H1 (cell line): Measurements from ENCODE around the gene PHRF1. TPM values are rescaled to one million over a fixed set of nuclear protein-coding genes. Genes with fewer than 3 reads are reported as not detected.
A peak's percentile ranks its signal among the peaks of the same experiment; 100 is the strongest.

ENCODE experiments used
- CTCF ChIA-PET: fragments of 300-600 bp; sonication (Branson Sonifier 250); formaldehyde crosslinking; loops from one replicate; lab custom pipeline; 2021; ENCODE audit not compliant: partially characterized antibody; lab: Charles Lee
- POLR2A ChIA-PET: fragments of 300-600 bp; sonication (Branson Sonifier 250); formaldehyde crosslinking; loops from one replicate; lab custom pipeline; 2021; ENCODE audit warnings: inconsistent platforms; ENCODE audit not compliant: partially characterized antibody; lab: Charles Lee
- DNase-seq, 2 experiments: peaks; one replicate each; pipeline versions ENCODE4 v3.0.0 to v3.0.0-alpha.2; 2010 to 2022; ENCODE audit warnings: low spot score in 2 of 2, low read depth in 1 of 2, mixed read lengths in 1 of 2
- FAIRE-seq: peaks from 2 replicates; lab custom pipeline; 2011; peaks lifted over from hg19 to GRCh38; lab: Jason Lieb, UNC
- H2AFZ ChIP-seq: 2 replicates; pipeline ENCODE4 v1.8.1; 2012; ENCODE audit warnings: low read length, inconsistent platforms
- H2AK5ac ChIP-seq: 2 replicates; pipeline ENCODE4 v1.6.1; 2013; ENCODE audit warnings: low read depth, low read length
- H2BK120ac ChIP-seq: replicated peaks from 2 replicates; pipeline ENCODE3; 2013; ENCODE audit warnings: low read depth, low read length, inconsistent platforms
- H2BK12ac ChIP-seq: 2 replicates; pipeline ENCODE4 v1.6.1; 2013; ENCODE audit warnings: low read depth, low read length
- H2BK15ac ChIP-seq: 2 replicates; pipeline ENCODE4 v1.6.1; 2013; ENCODE audit warnings: low read length
- H2BK20ac ChIP-seq: 2 replicates; pipeline ENCODE4 v1.6.1; 2013; ENCODE audit warnings: low read length
- H2BK5ac ChIP-seq: 2 replicates; pipeline ENCODE4 v1.6.1; 2013; ENCODE audit warnings: low read depth, low read length
- H3K14ac ChIP-seq: 2 replicates; pipeline ENCODE4 v1.6.1; 2013; ENCODE audit warnings: inconsistent platforms; ENCODE audit not compliant: insufficient read length
- H3K18ac ChIP-seq: 2 replicates; pipeline ENCODE4 v1.6.1; 2013; ENCODE audit warnings: low read length; ENCODE audit errors: extremely low read depth
- H3K23ac ChIP-seq: 2 replicates; pipeline ENCODE4 v1.6.1; 2013; ENCODE audit warnings: inconsistent platforms; ENCODE audit not compliant: insufficient read length
- H3K23me2 ChIP-seq: 2 replicates; pipeline ENCODE4 v1.6.1; 2013; ENCODE audit warnings: low read depth, low read length
- H3K27ac ChIP-seq: 2 replicates; pipeline ENCODE4 v1.6.1; 2011; ENCODE audit warnings: low read depth, low read length, inconsistent platforms
- H3K27me3 ChIP-seq, 4 experiments: replicated peaks in 1 of 4; 1 replicate in 1 of 4; 2 replicates in 3 of 4; pipeline versions ENCODE4 v1.6.1 to v1.8.1; 2011 to 2013; ENCODE audit warnings: low read length in 3 of 4, mild to moderate bottlenecking in 3 of 4, inconsistent platforms in 2 of 4, mixed read lengths in 2 of 4, moderate library complexity in 1 of 4; ENCODE audit not compliant: control insufficient read depth in 3 of 4, insufficient read depth in 3 of 4; ENCODE audit errors: extremely low read depth in 1 of 4
- H3K36me3 ChIP-seq, 4 experiments: 2 replicates each; pipeline versions ENCODE4 v1.6.1 to v1.8.1; 2011 to 2013; ENCODE audit warnings: mild to moderate bottlenecking in 4 of 4, low read length in 3 of 4, moderate library complexity in 2 of 4, control low read depth in 1 of 4, inconsistent platforms in 1 of 4; ENCODE audit not compliant: insufficient read depth in 4 of 4, control insufficient read depth in 2 of 4
- H3K4ac ChIP-seq: replicated peaks from 2 replicates; pipeline ENCODE3; 2013; ENCODE audit warnings: low read length, low read depth, mixed read lengths, inconsistent platforms; ENCODE audit not compliant: insufficient read length
- H3K4me1 ChIP-seq, 4 experiments: replicated peaks in 1 of 4; 1 replicate in 1 of 4; 2 replicates in 3 of 4; pipeline versions ENCODE4 v1.6.1 to v1.8.1; 2011 to 2013; ENCODE audit warnings: low read length in 3 of 4, inconsistent platforms in 2 of 4, mixed read lengths in 1 of 4; ENCODE audit not compliant: insufficient read depth in 4 of 4, control insufficient read depth in 3 of 4
- H3K4me2 ChIP-seq, 2 experiments: 2 replicates each; pipeline versions ENCODE4 v1.6.1 to v1.8.1; 2011 to 2013; ENCODE audit warnings: low read depth in 2 of 2, low read length in 2 of 2, control low read depth in 1 of 2, inconsistent platforms in 1 of 2, mild to moderate bottlenecking in 1 of 2; ENCODE audit not compliant: insufficient read depth in 1 of 2
- H3K4me3 ChIP-seq, 4 experiments: fragments of 200-600, 300-600 bp in 1 of 4; sonication (generic), shearing (Covaris generic), sonication (Bioruptor Twin) in 1 of 4; 2 replicates each; pipeline versions ENCODE4 v1.5.1 to v1.8.1; 2011 to 2016; ENCODE audit warnings: low read length in 4 of 4, low read depth in 3 of 4, control low read depth in 2 of 4, inconsistent platforms in 2 of 4, mild to moderate bottlenecking in 2 of 4, mixed read lengths in 1 of 4, moderate library complexity in 1 of 4; ENCODE audit not compliant: insufficient read depth in 2 of 4; ENCODE audit errors: extremely low read depth in 1 of 4
- H3K56ac ChIP-seq: replicated peaks from 2 replicates; pipeline ENCODE3; 2013; ENCODE audit warnings: low read depth, mild to moderate bottlenecking, mixed read lengths, low read length, inconsistent platforms; ENCODE audit not compliant: insufficient read length
- H3K79me1 ChIP-seq: 2 replicates; pipeline ENCODE4 v1.6.1; 2013; ENCODE audit warnings: low read depth, low read length, control low read depth
- H3K79me2 ChIP-seq, 2 experiments: 2 replicates each; pipeline versions ENCODE4 v1.6.1 to v1.8.1; 2012 to 2013; ENCODE audit warnings: low read length in 2 of 2, mild to moderate bottlenecking in 2 of 2, inconsistent platforms in 1 of 2; ENCODE audit not compliant: insufficient read depth in 2 of 2, control insufficient read depth in 1 of 2
- H3K9ac ChIP-seq, 4 experiments: replicated peaks in 1 of 4; 1 replicate in 1 of 4; 2 replicates in 3 of 4; pipeline versions ENCODE4 v1.6.1 to v1.8.1; 2011 to 2013; ENCODE audit warnings: low read depth in 3 of 4, low read length in 3 of 4, control low read depth in 2 of 4, mild to moderate bottlenecking in 2 of 4, moderate library complexity in 2 of 4, inconsistent platforms in 1 of 4; ENCODE audit errors: extremely low read depth in 1 of 4
- H3K9me3 ChIP-seq, 2 experiments: 2 replicates each; pipeline versions ENCODE4 v1.6.1 to v1.8.1; 2012 to 2013; ENCODE audit warnings: mild to moderate bottlenecking in 2 of 2, moderate library complexity in 2 of 2, control low read depth in 1 of 2, inconsistent platforms in 1 of 2, low read depth in 1 of 2, low read length in 1 of 2, mixed read lengths in 1 of 2; ENCODE audit not compliant: insufficient read depth in 2 of 2
- H4K20me1 ChIP-seq, 2 experiments: replicated peaks in 1 of 2; 2 replicates each; pipeline versions ENCODE3 to v1.8.1; 2011 to 2013; ENCODE audit warnings: inconsistent platforms in 2 of 2, low read length in 2 of 2, mild to moderate bottlenecking in 1 of 2; ENCODE audit not compliant: insufficient read depth in 2 of 2, control insufficient read depth in 1 of 2
- H4K5ac ChIP-seq: 2 replicates; pipeline ENCODE4 v1.6.1; 2013; ENCODE audit warnings: low read length, low read depth, mixed read lengths, inconsistent platforms; ENCODE audit not compliant: insufficient read length
- H4K8ac ChIP-seq: 2 replicates; pipeline ENCODE4 v1.8.0; 2013; ENCODE audit warnings: mild to moderate bottlenecking, moderate library complexity, low read length, inconsistent platforms; ENCODE audit not compliant: insufficient read depth; ENCODE audit errors: extremely low read depth
- H4K91ac ChIP-seq: replicated peaks from 2 replicates; pipeline ENCODE3; 2013; ENCODE audit warnings: low read length, mixed read lengths, inconsistent platforms; ENCODE audit not compliant: insufficient read length
- CHD2 ChIP-seq: IDR thresholded peaks from 2 replicates; pipeline ENCODE4 v1.6.1; 2012; ENCODE audit warnings: low read length, improper control_type of control experiment
- CTCF ChIP-seq, 3 experiments: IDR thresholded peaks; 1 replicate in 2 of 3; 2 replicates in 1 of 3; pipeline versions ENCODE4 v1.5.1 to v1.6.1; 2011; ENCODE audit warnings: low read length in 3 of 3, mild to moderate bottlenecking in 3 of 3, inconsistent platforms in 2 of 3, low read depth in 1 of 3, moderate library complexity in 1 of 3; ENCODE audit not compliant: insufficient read depth in 1 of 3; ENCODE audit errors: control extremely low read depth in 1 of 3
- POLR2A ChIP-seq, 2 experiments: IDR thresholded peaks; 1 replicate in 1 of 2; 2 replicates in 1 of 2; pipeline ENCODE4 v1.6.1; 2011; ENCODE audit warnings: low read depth in 2 of 2, low read length in 2 of 2, mild to moderate bottlenecking in 2 of 2; ENCODE audit errors: control extremely low read depth in 1 of 2
- RBBP5 ChIP-seq: IDR thresholded peaks from 2 replicates; pipeline ENCODE4 v1.7.1; 2012; ENCODE audit warnings: low read depth, mild to moderate bottlenecking, inconsistent platforms, low read length, moderate library complexity, borderline replicate concordance
- TEAD4 ChIP-seq: IDR thresholded peaks from 2 replicates; pipeline ENCODE4 v1.6.1; 2012; ENCODE audit warnings: low read depth, low read length, inconsistent platforms, mixed read lengths
- WGBS, 2 experiments: shearing (Covaris generic) in 1 of 2; methylation state at CpG; one replicate each; pipeline versions ENCODE4 v1.1.6 to v1.1.7; 2013 to 2015; ENCODE audit warnings: low lambda C conversion rate in 2 of 2, mixed read lengths in 2 of 2, inconsistent platforms in 1 of 2, low coverage in 1 of 2, missing lambda C conversion rate in 1 of 2; ENCODE audit not compliant: insufficient replicate concordance in 2 of 2, insufficient coverage in 1 of 2, insufficient read length in 1 of 2; ENCODE audit errors: extremely low coverage in 1 of 2, missing lambda C conversion rate in 1 of 2; 5-methylcytosine and 5-hydroxymethylcytosine counted together
- polyA plus RNA-seq, 7 experiments: library from polyadenylated mRNA; depleted of rRNA in 3 of 7; stranded (reverse) in 5 of 7; unstranded in 2 of 7; fragments of >200 nt in 5 of 7; fragments of 200-250 nt in 2 of 7; gene quantifications; 1 replicate in 5 of 7; 2 replicates in 1 of 7; 4 replicates in 1 of 7; pipeline versions ENCODE4 v1.2.1 to v1.2.3, GENCODE V29; 2011 to 2013; ENCODE audit warnings: missing spikeins in 2 of 7, mixed read lengths in 2 of 7
- total RNA-seq: library from RNA; stranded (reverse); fragmentation: NEBNext Ultra II Directional; extraction: Animal tissue kit (Norgen Biotek cat#: 25700); gene quantifications from 2 replicates; pipeline ENCODE4 v1.2.1, GENCODE V29; 2021

The PHRF1 gene
- total and polyA plus RNA-seq, 2 of the 8 experiments (the other 6 are each of a cell fraction or from before 2014, with no cell fraction given), result 13.4 to 37.3 TPM

GRCh38 chr11:565921-566509 lies 10.3 kb upstream of the PHRF1 start:
- no peak overlapping the region for H2AK5ac ChIP-seq

More at GRCh38 chr11:565921-566509, 10.3 kb upstream of the PHRF1 start:
- Histone ChIP-seq H4K20me1 (peaks cover 10 to 29% of the 10 kb centered on the region in 2 experiments), H3K36me3 (peaks cover 0 to 8% (median 4%) of the 10 kb centered on the region in 4 experiments; a peak in 5 of 8 replicates), H3K23me2 (peaks cover 9% of the 10 kb centered on the region; the same call in 1 of the 2 replicates), H2BK20ac (no peak overlapping the region), H3K23ac (no peak overlapping the region), H2BK120ac (no peak overlapping the region), H3K79me1 (peaks cover 13% of the 10 kb centered on the region), H2BK12ac (0 out of 2 replicates have a peak overlapping the region, but pooled peaks have one; percentile 7), H3K27me3 (peaks cover 0 to 3% (median 0%) of the 10 kb centered on the region in 4 experiments; a peak in 3 of 7 replicates), H3K56ac (no peak overlapping the region), H4K91ac (peak overlapping the region; percentile 89), H3K27ac (0 out of 2 replicates have a peak overlapping the region, but pooled peaks have one; percentile 9), H3K4ac (peak overlapping the region; percentile 53), H3K4me3 (no peak overlapping the region), H4K8ac (no peak overlapping the region), H3K79me2 (peaks cover 0 to 4% of the 10 kb centered on the region in 2 experiments; a peak in 1 of 4 replicates), H2AFZ (no peak overlapping the region), H3K18ac (0 out of 2 replicates have a peak overlapping the region, but pooled peaks have one; percentile 1), H3K9me3 (no peaks in the 10 kb centered on the region), H3K4me1 (peaks cover 0 to 17% (median 12%) of the 10 kb centered on the region in 4 experiments; a peak in 6 of 7 replicates), H2BK5ac (0 out of 2 replicates have a peak overlapping the region, but pooled peaks have one; percentile 18), H2BK15ac (no peak overlapping the region), H3K14ac (no peak overlapping the region), H3K9ac (no peak overlapping the region), H3K4me2 (no peak overlapping the region), H4K5ac (no peak overlapping the region)
- FAIRE-seq (no peak), DNase-seq (no peak)
- CTCF ChIA-PET, result interaction anchor here (1.0 to 3.2 kb wide), 7 partner anchors 9 to 46 kb away, joined by 3 to 21 read pairs (median 5); partner anchors contain the start of gene PHRF1
- POLR2A ChIA-PET, result interaction anchor here (0.7 to 3.4 kb wide), 9 partner anchors 8 to 178 kb away, joined by 3 to 15 read pairs (median 4); partner anchors contain the start of gene PHRF1
- TF ChIP-seq CTCF (IDR thresholded peaks at IDR 0.05; ENCODE audit: control extremely low read depth in 1 of 3, insufficient read depth in 1 of 3, low read depth in 1 of 3, low read length in 3 of 3), result peak in 1 of 3 experiments; percentile 10; a peak in 1 of 4 replicates
- no peak for TF ChIP-seq POLR2A (IDR thresholded peaks at IDR 0.05; ENCODE audit: control extremely low read depth in 1 of 2, low read depth in 2 of 2, low read length in 2 of 2)
- no peak for TF ChIP-seq RBBP5
- no peak for TF ChIP-seq CHD2
- TF ChIP-seq TEAD4, result 0 out of 2 replicates have a peak, but pooled peaks have one; percentile 23
- WGBS, 2 experiments, result 85% methylated on average over 12 of the region's 12 CpGs; no CpG with 5 or more reads in 1 of the 2 experiments
